HepG2 (cell line): Measurements from ENCODE around the gene DND1. TPM values are rescaled to one million over a fixed set of nuclear protein-coding genes. Genes with fewer than 3 reads are reported as not detected.

Experiments
- CREM ChIP-seq, 2 experiments: sonication (generic) in 1 of 2; formaldehyde crosslinking in 1 of 2; IDR thresholded peaks; 2 replicates each; pipeline versions ENCODE4 v1.4.0 to v1.6.1; 2016 to 2020; ENCODE audit warnings: antibody characterized with exemption in 1 of 2, mild to moderate bottlenecking in 1 of 2, missing genetic modification reagents in 1 of 2
- CSRNP2 ChIP-seq: sonication (generic); formaldehyde crosslinking; conservative IDR thresholded peaks from 2 replicates; pipeline ENCODE4 v1.8.0; 2022; ENCODE audit warnings: low read depth, missing genetic modification reagents
- ESRRA ChIP-seq: sonication (generic); formaldehyde crosslinking; IDR thresholded peaks from 2 replicates; pipeline ENCODE4 v1.5.1; 2020; ENCODE audit warnings: mild to moderate bottlenecking, low read depth, missing genetic modification reagents
- HDAC6 ChIP-seq: fragments of 200-600 bp; sonication (generic); IDR thresholded peaks from 2 replicates; pipeline ENCODE4 v1.7.0; 2017; ENCODE audit warnings: mild to moderate bottlenecking, antibody characterized with exemption, low read length, low read depth
- IRF1 ChIP-seq: sonication (generic); formaldehyde crosslinking; IDR thresholded peaks from 2 replicates; pipeline ENCODE4 v1.4.0; 2020; ENCODE audit warnings: low read depth, mild to moderate bottlenecking, missing genetic modification reagents
- PRDM10 ChIP-seq: sonication (generic); formaldehyde crosslinking; IDR thresholded peaks from 2 replicates; pipeline ENCODE4 v1.4.0; 2020; ENCODE audit warnings: low read depth, missing genetic modification reagents
- RAD21 ChIP-seq: fragments of 450-650 bp; formaldehyde crosslinking; IDR thresholded peaks from 2 replicates; pipeline ENCODE4 v1.5.0; 2020; ENCODE audit warnings: mild to moderate bottlenecking
- REL ChIP-seq: sonication (generic); formaldehyde crosslinking; conservative IDR thresholded peaks from 2 replicates; pipeline ENCODE4 v1.8.0; 2022; ENCODE audit warnings: mild to moderate bottlenecking, missing genetic modification reagents, moderate library complexity
- RFX3 ChIP-seq: IDR thresholded peaks from 2 replicates; pipeline ENCODE4 v1.6.1; 2016; ENCODE audit warnings: missing biosample characterization, missing genetic modification reagents
- THRA ChIP-seq: sonication (generic); formaldehyde crosslinking; IDR thresholded peaks from 2 replicates; pipeline ENCODE4 v1.4.0; 2020; ENCODE audit warnings: missing genetic modification reagents, borderline replicate concordance
- U2AF1 ChIP-seq: fragments of 200-400 bp; formaldehyde crosslinking; optimal IDR thresholded peaks from 2 replicates; pipeline ENCODE3; 2017; ENCODE audit warnings: mild to moderate bottlenecking, low read depth, low read length
- ZBTB3 ChIP-seq: sonication (generic); formaldehyde crosslinking; IDR thresholded peaks from 2 replicates; pipeline ENCODE4 v1.4.0; 2020; ENCODE audit warnings: low read depth, mild to moderate bottlenecking, moderate library complexity, missing genetic modification reagents, borderline replicate concordance
- ZNF101 ChIP-seq: sonication (generic); formaldehyde crosslinking; IDR thresholded peaks from 2 replicates; pipeline ENCODE4 v1.4.0; 2020; ENCODE audit warnings: mild to moderate bottlenecking, low read depth, missing genetic modification reagents, borderline replicate concordance
- ZNF451 ChIP-seq: sonication (generic); formaldehyde crosslinking; IDR thresholded peaks from 2 replicates; pipeline ENCODE4 v1.5.0; 2020; ENCODE audit warnings: mild to moderate bottlenecking, missing genetic modification reagents
- ZNF530 ChIP-seq: sonication (generic); formaldehyde crosslinking; IDR thresholded peaks from 2 replicates; pipeline ENCODE4 v1.5.0; 2020; ENCODE audit warnings: low read depth, mild to moderate bottlenecking, missing genetic modification reagents
- ZNF768 ChIP-seq: sonication (generic); formaldehyde crosslinking; IDR thresholded peaks from 2 replicates; pipeline ENCODE4 v1.4.0; 2020; ENCODE audit warnings: missing genetic modification reagents
- ZNF800 ChIP-seq: sonication (generic); formaldehyde crosslinking; IDR thresholded peaks from 2 replicates; pipeline ENCODE4 v1.4.0; 2020; ENCODE audit warnings: missing genetic modification reagents
- ZNF891 ChIP-seq: sonication (generic); formaldehyde crosslinking; IDR thresholded peaks from 2 replicates; pipeline ENCODE4 v1.5.0; 2020; ENCODE audit warnings: mild to moderate bottlenecking, missing genetic modification reagents
- polyA plus RNA-seq, 8 experiments: library from polyadenylated mRNA; depleted of rRNA in 3 of 8; stranded (reverse) in 7 of 8; unstranded in 1 of 8; fragments of >200 nt; fragmentation: Illumina TruSeq in 4 of 8; extraction: Trizol in 4 of 8; gene quantifications; 2 replicates each; pipeline versions ENCODE4 v1.2.1 to v1.2.3, GENCODE V29; 2011 to 2016; ENCODE audit warnings: low read depth in 4 of 8, missing spikeins in 1 of 8, mixed read lengths in 1 of 8; ENCODE audit not compliant: insufficient read depth in 1 of 8
- total RNA-seq, 5 experiments: library from RNA; depleted of rRNA; stranded (reverse); fragments of >200 nt; fragmentation: Illumina TruSeq; extraction: Trizol; gene quantifications; 2 replicates each; pipeline ENCODE4 v1.2.3, GENCODE V29; 2016; ENCODE audit warnings: low read depth in 1 of 5

Gene DND1
- total and polyA plus RNA-seq, 2 of the 13 experiments (the other 11 are each of a cell fraction or from before 2014, with no cell fraction given): 0.48 to 0.55 TPM

GRCh38 chr5:140690941-140691924 lies 17.9 kb upstream of the DND1 start, which contains the start of the genes HARS1 and HARS2 (continued):
- 0 out of 2 replicates have a peak, but pooled peaks have one; percentile 67 for TF ChIP-seq PRDM10
- no peak for TF ChIP-seq CSRNP2 (CRISPR knock-in tag)
- no peak for TF ChIP-seq RAD21 (CRISPR knock-in tag)
- TF ChIP-seq REL (CRISPR knock-in tag): no peak
- TF ChIP-seq ZNF768: peak; percentile 46
- no peak for TF ChIP-seq ZNF101 (CRISPR knock-in tag)
- 0 out of 2 replicates have a peak, but pooled peaks have one; percentile 33 for TF ChIP-seq ZNF891
- no peak for TF ChIP-seq ZNF451 (CRISPR knock-in tag)
- peak; percentile 60; the same call in 1 of the 2 replicates for TF ChIP-seq ZNF800
- TF ChIP-seq THRA (CRISPR knock-in tag): peak; percentile 38; the same call in 1 of the 2 replicates
- TF ChIP-seq IRF1: no peak
- TF ChIP-seq ESRRA (CRISPR knock-in tag): peak; percentile 72; the same call in 1 of the 2 replicates
- TF ChIP-seq HDAC6: no peak
- TF ChIP-seq RFX3 (CRISPR knock-in tag): no peak
- no peak for TF ChIP-seq ZBTB3 (CRISPR knock-in tag)
- no peak for TF ChIP-seq U2AF1
- no peak for TF ChIP-seq ZNF530 (CRISPR knock-in tag)
- TF ChIP-seq CREM (IDR thresholded peaks at IDR 0.05): peak; percentile 80
- no peak for TF ChIP-seq CREM (CRISPR knock-in tag; IDR thresholded peaks at IDR 0.05)
